Liver (tissue), 3 donors: Measurements from ENCODE around the gene CDH23.

Source experiments
- ATF3 ChIP-seq: IDR thresholded peaks from 2 replicates; pipeline ENCODE4 v1.6.1; 2016; ENCODE audit warnings: antibody characterized with exemption
- CTCF ChIP-seq: fragments of 150-350 bp; IDR thresholded peaks from 2 replicates; pipeline ENCODE4 v1.5.1; 2017; ENCODE audit warnings: improper control_type of control experiment, low read depth, low read length; ENCODE audit not compliant: missing input control
- EGR1 ChIP-seq, 2 donors: IDR thresholded peaks; 2 replicates each; pipeline ENCODE4 v1.6.1; 2016 to 2018; ENCODE audit warnings: antibody characterized with exemption in 2 of 2, low read depth in 2 of 2
- FOXA1 ChIP-seq: IDR thresholded peaks from 2 replicates; pipeline ENCODE4 v1.6.1; 2016; ENCODE audit warnings: antibody characterized with exemption
- GABPA ChIP-seq, 2 donors: IDR thresholded peaks in 1 of 2; conservative IDR thresholded peaks in 1 of 2; 2 replicates each; pipeline ENCODE4 v1.6.1; 2016; ENCODE audit warnings: antibody characterized with exemption in 2 of 2, mild to moderate bottlenecking in 1 of 2, moderate library complexity in 1 of 2
- JUND ChIP-seq, 2 donors: IDR thresholded peaks; 2 replicates each; pipeline ENCODE4 v1.6.1; 2016; ENCODE audit warnings: antibody characterized with exemption in 2 of 2
- MAX ChIP-seq: IDR thresholded peaks from 2 replicates; pipeline ENCODE4 v1.6.1; 2016; ENCODE audit warnings: antibody characterized with exemption
- RAD21 ChIP-seq, 2 donors: IDR thresholded peaks; 2 replicates each; pipeline ENCODE4 v1.6.1; 2016; ENCODE audit warnings: antibody characterized with exemption in 2 of 2, mild to moderate bottlenecking in 2 of 2
- REST ChIP-seq: IDR thresholded peaks from 2 replicates; pipeline ENCODE4 v1.6.1; 2016; ENCODE audit warnings: antibody characterized with exemption, mild to moderate bottlenecking
- RXRA ChIP-seq, 2 donors: IDR thresholded peaks; 2 replicates each; pipeline ENCODE4 v1.6.1; 2017 to 2018; ENCODE audit warnings: antibody characterized with exemption in 2 of 2, mild to moderate bottlenecking in 1 of 2
- SP1 ChIP-seq: IDR thresholded peaks from 2 replicates; pipeline ENCODE4 v1.6.1; 2018; ENCODE audit warnings: antibody characterized with exemption, mild to moderate bottlenecking
- TAF1 ChIP-seq: conservative IDR thresholded peaks from 2 replicates; pipeline ENCODE4 v1.6.1; 2016; ENCODE audit warnings: antibody characterized with exemption, mild to moderate bottlenecking
- YY1 ChIP-seq: IDR thresholded peaks from 2 replicates; pipeline ENCODE4 v1.6.1; 2016; ENCODE audit warnings: antibody characterized with exemption, mild to moderate bottlenecking
- donor health status: healthy.
- donor health status: healthy.

DNA sequence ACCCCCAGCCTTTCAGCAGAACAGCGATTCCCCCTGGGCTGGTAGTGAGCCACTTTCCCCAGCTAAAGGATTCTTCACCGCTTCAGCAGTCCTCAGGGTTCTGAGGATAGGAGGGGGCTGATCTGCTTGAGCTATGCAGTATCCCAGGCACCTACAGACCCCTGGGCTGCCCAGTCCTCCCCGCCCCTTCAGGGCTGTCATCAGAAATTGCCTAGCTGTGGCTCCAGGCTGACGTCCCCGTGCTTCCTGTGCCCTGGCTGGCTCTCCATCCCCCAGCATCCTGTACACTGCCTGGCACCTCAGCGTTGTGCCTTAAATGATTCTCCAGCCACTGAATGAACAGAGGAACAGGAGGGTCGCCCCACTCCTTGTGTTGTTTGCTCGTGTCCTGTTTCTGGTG lies 38.4 kb upstream of the CDH23 start:
- TF ChIP-seq CTCF (no peak), GABPA (IDR thresholded peaks at IDR 0.05 in 1 of 2, conservative IDR thresholded peaks at IDR 0.05 in 1 of 2) (no peak), EGR1 (IDR thresholded peaks at IDR 0.05; ENCODE audit: low read depth in 2 of 2) (no peak), MAX (no peak), TAF1 (no peak), JUND (IDR thresholded peaks at IDR 0.05) (no peak), YY1 (no peak), RXRA (IDR thresholded peaks at IDR 0.05) (no peak), REST (no peak), SP1 (no peak), ATF3 (no peak), RAD21 (IDR thresholded peaks at IDR 0.05) (no peak), FOXA1 (no peak)
